KMS-11 (cell line): ENCODE data around the gene FAM120B.

ENCODE experiments used
- H2AFZ ChIP-seq: fragments of 200-600 bp; sonication (generic); 2 replicates; pipeline ENCODE4 v1.6.1; 2016; ENCODE audit warnings: antibody characterized with exemption, mixed run types, low read depth
- H3K27ac ChIP-seq: fragments of 200-600 bp; sonication (generic); 2 replicates; pipeline ENCODE4 v1.6.1; 2016; ENCODE audit warnings: mild to moderate bottlenecking, mixed run types
- H3K27me3 ChIP-seq: fragments of 200-600 bp; sonication (generic); 2 replicates; pipeline ENCODE4 v1.6.1; 2017; ENCODE audit warnings: mild to moderate bottlenecking, low read depth, mixed run types, moderate library complexity; ENCODE audit not compliant: insufficient read depth
- H3K36me3 ChIP-seq: fragments of 200-600 bp; sonication (generic); 2 replicates; pipeline ENCODE4 v1.6.1; 2017; ENCODE audit warnings: mild to moderate bottlenecking, mixed run types; ENCODE audit not compliant: insufficient read depth
- H3K4me1 ChIP-seq: fragments of 200-600 bp; sonication (generic); 2 replicates; pipeline ENCODE4 v1.6.1; 2016; ENCODE audit warnings: mild to moderate bottlenecking, low read depth, mixed run types; ENCODE audit not compliant: poor library complexity, severe bottlenecking
- H3K4me2 ChIP-seq: fragments of 200-600 bp; sonication (generic); 2 replicates; pipeline ENCODE4 v1.7.0; 2016; ENCODE audit warnings: mild to moderate bottlenecking, mixed run types
- H3K4me3 ChIP-seq: fragments of 200-600 bp; sonication (generic); IDR thresholded peaks from 2 replicates; pipeline ENCODE4 v1.6.1; 2017; ENCODE audit warnings: low read depth, low read length, mixed read lengths; ENCODE audit not compliant: insufficient read depth
- H3K79me2 ChIP-seq: fragments of 200-600 bp; sonication (generic); 2 replicates; pipeline ENCODE4 v1.6.1; 2016; ENCODE audit warnings: low read depth, mixed run types; ENCODE audit not compliant: insufficient read depth
- H3K9ac ChIP-seq: fragments of 200-600 bp; sonication (generic); 2 replicates; pipeline ENCODE4 v1.6.1; 2016; ENCODE audit warnings: mild to moderate bottlenecking, mixed run types
- H4K20me1 ChIP-seq: fragments of 200-600 bp; sonication (generic); 2 replicates; pipeline ENCODE4 v1.6.1; 2016; ENCODE audit warnings: mild to moderate bottlenecking, mixed run types; ENCODE audit not compliant: insufficient read depth
- CTCF ChIP-seq: fragments of 200-600 bp; sonication (generic); conservative IDR thresholded peaks from 2 replicates; pipeline ENCODE4 v1.6.1; 2017; ENCODE audit warnings: low read depth, mild to moderate bottlenecking, antibody characterized with exemption, low read length, moderate library complexity, mixed read lengths

Gene FAM120B

GRCh38 chr6:170306324-170307079 is at the start of gene FAM120B:
Gene FAM120B (plus strand): TSS chr6:170306758. CDS start chr6:170317391, 10,633 bp downstream.
- Histone ChIP-seq H2AFZ (peak within 1 kb of the TSS; percentile 85), H4K20me1 (no peaks in the 10 kb centered on the region), H3K4me2 (peak within 1 kb of the TSS; percentile 84), H3K4me3 (peak within 1 kb of the TSS; percentile 35), H3K27me3 (no peaks in the 10 kb centered on the region), H3K36me3 (no peaks in the 10 kb centered on the region), H3K9ac (peak within 1 kb of the TSS; percentile 80), H3K4me1 (peaks cover 10% of the 10 kb centered on the region), H3K27ac (peak within 1 kb of the TSS; percentile 59), H3K79me2 (peaks cover 44% of the 10 kb centered on the region)
- TF ChIP-seq CTCF: no peak

- no peak overlapping the region for H2AFZ ChIP-seq
- H3K9ac ChIP-seq: no peak overlapping the region
- no peak overlapping the region for H3K4me3 ChIP-seq
- H3K79me2 ChIP-seq: no peaks in the 10 kb centered on the region
- no peak overlapping the region for H3K27ac ChIP-seq
- no peaks in the 10 kb centered on the region for H4K20me1 ChIP-seq
- H3K4me1 ChIP-seq: no peaks in the 10 kb centered on the region
- no peak overlapping the region for H3K4me2 ChIP-seq
- no peak for TF ChIP-seq CTCF
- peaks cover 3% of the 10 kb centered on the region; the same call in 1 of the 2 replicates for H3K27me3 ChIP-seq
- no peaks in the 10 kb centered on the region for H3K36me3 ChIP-seq
These were observed 49.2 kb upstream of the FAM120B start for GRCh38 chr6:170257376-170257775.

DNA sequence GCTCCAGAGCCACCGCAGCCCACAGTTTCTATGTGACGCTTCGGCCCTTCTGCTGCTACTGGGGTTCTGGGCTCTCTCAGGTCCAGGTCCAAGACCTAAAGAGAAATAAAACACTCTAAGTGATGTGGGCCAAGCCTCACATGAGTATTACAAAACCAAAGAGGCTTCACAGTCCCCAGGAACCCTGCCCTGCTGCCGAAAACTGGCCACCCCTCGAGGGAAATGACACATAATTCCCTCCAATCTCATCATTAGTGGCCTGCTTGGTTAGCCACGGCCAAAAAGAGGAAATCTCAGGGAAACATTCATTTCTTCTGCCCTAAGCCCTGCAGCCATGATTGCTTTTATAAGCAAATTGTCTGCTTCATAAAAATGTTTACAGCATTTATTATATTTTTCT is 48.2 kb upstream of the FAM120B start:
- Histone ChIP-seq H3K9ac (no peak overlapping the region), H3K27me3 (peaks cover 3% of the 10 kb centered on the region; the same call in 1 of the 2 replicates), H3K4me3 (no peak overlapping the region), H2AFZ (no peak overlapping the region), H3K36me3 (no peaks in the 10 kb centered on the region), H3K79me2 (no peaks in the 10 kb centered on the region), H4K20me1 (no peaks in the 10 kb centered on the region), H3K4me2 (no peak overlapping the region), H3K27ac (no peak overlapping the region), H3K4me1 (no peaks in the 10 kb centered on the region)
- TF ChIP-seq CTCF: no peak

- Histone ChIP-seq H3K36me3 (no peaks in the 10 kb centered on the region), H3K4me2 (no peak overlapping the region), H3K4me1 (no peaks in the 10 kb centered on the region), H3K27me3 (no peaks in the 10 kb centered on the region; the same call in 1 of the 2 replicates), H3K4me3 (no peak overlapping the region), H3K79me2 (no peaks in the 10 kb centered on the region), H4K20me1 (no peaks in the 10 kb centered on the region), H2AFZ (no peak overlapping the region), H3K27ac (no peak overlapping the region), H3K9ac (no peak overlapping the region)
- TF ChIP-seq CTCF: no peak
These were observed 47.3 kb upstream of the FAM120B start for GRCh38 chr6:170259278-170259677.
